GM19035 (cell line): ENCODE results near the gene INKA2.

Source experiments
- ATAC-seq: cut with Tn5 transposase; IDR thresholded peaks from one replicate; pipeline ENCODE4 v1.9.1; 2021; ENCODE audit not compliant: unreplicated experiment

INKA2 gene

DNA sequence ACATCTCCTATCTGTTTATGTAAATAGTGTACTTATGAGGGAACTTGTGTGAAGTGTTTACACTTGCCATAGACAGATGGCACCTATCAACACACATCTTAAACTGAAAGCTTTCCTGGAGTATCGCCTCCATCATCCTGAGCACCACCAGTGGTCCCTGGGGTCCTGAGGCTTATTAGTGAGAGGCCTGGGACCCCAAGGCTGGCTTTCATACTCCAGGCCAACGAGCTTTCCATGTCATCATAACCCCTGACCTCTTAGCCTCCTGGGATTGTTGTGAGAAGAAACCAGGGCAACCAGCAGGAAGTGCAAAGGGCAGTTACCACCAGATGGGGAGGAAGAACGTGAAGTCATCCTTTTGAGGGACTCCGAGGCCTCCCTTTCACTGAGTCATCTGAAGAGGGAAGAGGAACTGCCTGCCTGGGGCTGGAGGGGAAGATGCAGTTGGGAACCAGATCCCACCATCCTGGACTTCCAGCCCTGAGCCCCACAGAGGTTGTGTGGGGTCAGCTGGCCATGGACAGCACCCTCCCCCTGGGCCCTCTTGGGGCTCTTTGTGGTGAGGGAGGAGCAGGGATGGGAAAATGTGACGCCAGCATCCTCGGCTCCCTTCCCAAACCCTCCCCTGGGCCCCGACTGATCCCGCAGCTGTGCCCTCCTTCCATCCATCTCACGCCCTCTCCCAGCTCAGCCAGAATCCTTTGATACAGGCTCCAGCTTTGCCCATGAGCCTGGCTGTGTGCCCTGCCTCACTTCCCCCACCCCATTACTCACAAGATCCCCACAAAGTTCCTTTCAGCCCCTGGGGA is 5.8 kb downstream of the INKA2 start:
- no peak for ATAC-seq

- no peak for ATAC-seq
Measured at GRCh38 chr1:111732718-111733117, 6.5 kb downstream of the INKA2 start.

DNA sequence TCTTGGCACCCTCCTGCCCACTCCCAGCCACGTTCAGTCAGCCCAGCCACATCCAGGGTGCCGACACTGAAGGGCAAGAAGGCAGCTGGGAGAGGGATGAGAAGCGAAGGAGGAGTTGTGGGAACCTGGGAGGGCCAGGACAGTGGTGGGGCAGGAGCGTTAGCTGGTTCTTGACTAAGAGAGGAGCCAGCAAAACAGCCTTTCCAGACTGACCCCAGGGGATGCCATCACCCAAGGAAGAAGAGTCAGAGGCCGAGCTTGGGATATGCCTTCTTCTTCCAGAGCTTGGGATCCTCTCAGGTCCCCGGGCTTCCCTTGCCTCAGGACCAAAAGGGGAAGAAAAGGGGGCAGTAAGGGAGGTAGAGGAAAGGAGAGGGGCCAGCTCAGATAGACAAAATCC is 7.2 kb downstream of the INKA2 start:
- no peak for ATAC-seq

DNA sequence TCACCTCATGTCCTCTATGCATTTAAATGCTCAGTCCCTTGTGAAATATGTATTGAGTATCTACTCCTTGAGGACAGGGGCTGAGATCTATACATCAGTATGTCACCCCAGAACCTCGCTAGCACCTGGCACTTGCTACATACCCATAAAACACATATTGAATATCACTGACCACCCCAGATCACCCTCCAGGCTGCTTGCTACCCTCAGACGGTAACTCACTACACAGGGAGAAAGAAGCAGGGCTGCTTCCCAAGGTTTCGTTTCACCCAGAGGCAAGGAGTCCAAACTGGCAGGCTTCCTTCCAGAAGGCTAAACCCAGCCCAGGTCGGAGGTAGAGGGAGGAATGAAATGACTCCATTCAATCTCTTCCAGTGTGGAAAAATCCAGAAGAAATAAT is 8.5 kb downstream of the INKA2 start:
- no peak for ATAC-seq

DNA sequence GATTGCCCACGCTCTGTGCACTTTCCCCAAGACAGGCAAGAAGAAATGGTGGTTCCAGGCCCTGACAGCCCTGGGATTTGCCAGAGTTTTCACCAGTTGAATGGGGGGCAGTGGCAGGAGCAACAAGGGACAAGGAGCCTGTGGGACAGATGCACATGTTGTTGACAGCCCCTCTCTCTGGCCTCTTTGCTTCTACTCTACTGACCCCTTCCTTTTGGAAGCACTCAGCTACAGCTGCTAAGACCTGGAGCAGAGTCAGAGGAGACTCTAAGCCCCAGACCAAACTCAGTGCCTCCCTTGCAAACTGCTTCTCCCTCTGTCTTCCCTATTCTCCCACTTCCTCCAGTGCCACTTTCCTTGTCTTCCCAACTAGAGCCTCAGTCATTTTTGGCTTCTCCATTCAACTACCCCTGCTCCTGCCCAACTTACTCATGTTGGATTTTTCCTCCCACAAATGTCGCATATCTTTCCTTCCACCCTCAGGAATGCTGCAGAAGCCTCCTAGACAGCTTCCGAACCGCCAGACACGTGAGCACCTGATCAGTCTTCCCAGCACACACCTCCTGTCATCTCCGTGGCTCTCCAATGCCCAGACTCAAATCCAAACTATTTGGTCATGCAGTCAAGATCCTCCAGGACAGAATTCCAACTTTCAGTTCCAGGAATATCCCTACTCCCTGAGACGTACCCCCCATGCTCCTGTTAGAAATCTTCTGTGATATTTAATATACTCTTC is 9.1 kb downstream of the INKA2 start:
- ATAC-seq, result no peak

- ATAC-seq, result no peak
Measured at GRCh38 chr1:111729271-111729921, 9.8 kb downstream of the INKA2 start.

DNA sequence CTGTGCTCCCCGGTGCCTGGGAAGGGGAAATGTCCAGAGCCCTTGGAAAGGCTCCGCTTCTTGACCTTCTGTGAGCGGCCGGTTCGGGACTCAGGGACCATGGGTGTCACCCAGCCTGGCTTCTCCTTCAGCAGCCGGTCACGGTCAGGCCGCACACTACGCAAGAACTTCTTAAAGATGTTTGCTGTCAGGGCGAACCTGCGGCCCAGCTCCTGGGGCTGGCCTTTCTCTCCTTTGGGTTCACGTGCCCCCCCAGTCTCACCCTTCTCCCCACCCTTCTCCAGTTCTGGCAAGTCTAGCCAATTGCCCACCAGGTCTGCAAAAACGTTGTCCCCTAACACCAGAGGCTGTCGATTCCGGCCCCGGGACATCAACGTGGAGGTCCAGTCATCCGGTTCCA is 12.1 kb downstream of the INKA2 start:
- no peak for ATAC-seq

- no peak for ATAC-seq
Measured at GRCh38 chr1:111725192-111725591, 14.0 kb downstream of the INKA2 start.

- no peak for ATAC-seq
Measured at GRCh38 chr1:111723871-111724270, 15.3 kb downstream of the INKA2 start.

DNA sequence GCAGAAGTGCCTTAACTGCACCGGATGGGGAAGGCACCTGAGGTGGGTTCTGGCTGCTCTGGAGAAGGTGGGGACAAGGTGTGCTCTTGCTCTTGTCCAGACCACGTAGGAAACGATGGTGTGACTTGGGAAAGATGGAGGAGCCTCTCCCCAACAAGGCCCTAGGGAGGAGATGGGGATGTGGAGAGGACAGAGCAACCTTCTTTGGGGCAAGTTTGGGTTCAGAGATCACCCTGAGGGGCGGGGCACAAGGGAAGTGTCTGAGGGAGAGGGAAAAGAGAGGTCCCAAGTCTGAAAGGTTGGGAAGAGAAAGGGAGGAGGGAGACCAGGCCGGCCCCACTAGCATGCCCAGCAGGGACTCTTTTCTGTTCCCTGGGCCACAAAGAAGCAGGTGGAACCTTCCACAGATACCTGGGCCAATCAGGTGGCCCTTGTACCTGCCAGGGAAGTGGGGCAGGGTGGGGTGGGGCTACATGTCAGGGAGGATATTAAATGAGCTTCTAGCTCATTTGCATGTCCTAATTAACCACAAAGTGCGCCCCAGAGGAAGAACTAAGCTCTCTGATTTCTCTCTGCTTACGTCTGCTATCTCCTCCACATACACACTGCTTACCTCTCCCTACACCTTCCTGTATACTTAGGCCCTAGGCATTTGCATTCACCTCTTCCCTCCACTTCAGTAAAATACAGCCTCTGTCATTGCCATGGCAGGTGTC is 15.9 kb downstream of the INKA2 start:
- ATAC-seq, result no peak

DNA sequence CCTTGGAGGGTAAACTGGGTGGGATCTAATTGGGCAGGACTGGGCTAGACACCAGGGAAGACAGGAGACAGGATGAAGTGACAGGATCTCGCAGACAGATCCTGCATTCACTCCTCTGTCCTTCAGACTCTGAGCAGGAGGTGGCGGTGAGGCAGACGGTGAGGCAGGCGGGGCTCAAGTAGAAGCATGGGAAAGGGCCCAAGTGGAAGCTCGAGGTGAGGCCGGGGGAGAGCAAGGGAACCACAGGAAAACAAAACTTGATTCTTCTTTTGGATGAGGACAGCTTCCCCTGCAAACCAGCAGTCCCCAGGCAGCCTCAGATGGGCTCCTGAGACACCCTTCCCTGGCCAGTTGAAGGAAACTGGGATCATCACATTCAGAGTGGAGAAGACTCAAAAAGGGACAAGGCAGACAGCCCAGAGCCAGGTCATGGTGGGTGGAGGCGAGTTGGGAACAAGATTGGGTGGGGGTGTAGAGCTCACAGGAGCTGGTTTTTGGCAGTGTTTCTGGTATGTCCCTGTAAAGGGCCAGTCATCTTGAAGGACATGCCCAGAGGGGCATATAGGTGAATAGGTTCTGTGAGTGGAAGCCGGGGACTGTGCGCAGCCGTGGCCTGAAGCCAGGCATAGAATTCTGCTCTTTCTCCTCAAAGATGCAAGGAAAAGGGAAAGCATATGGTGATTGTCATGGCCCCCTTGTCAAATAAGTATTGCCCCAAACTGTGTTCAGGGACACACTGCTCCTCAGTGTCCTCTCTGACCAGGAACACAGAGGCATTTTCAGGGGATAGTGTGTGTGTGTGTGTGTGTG is 18.0 kb downstream of the INKA2 start:
- no peak for ATAC-seq

- ATAC-seq, result no peak
Measured at GRCh38 chr1:111720274-111720976, 18.8 kb downstream of the INKA2 start.

- ATAC-seq, result no peak
Measured at GRCh38 chr1:111719674-111720132, 19.5 kb downstream of the INKA2 start.

DNA sequence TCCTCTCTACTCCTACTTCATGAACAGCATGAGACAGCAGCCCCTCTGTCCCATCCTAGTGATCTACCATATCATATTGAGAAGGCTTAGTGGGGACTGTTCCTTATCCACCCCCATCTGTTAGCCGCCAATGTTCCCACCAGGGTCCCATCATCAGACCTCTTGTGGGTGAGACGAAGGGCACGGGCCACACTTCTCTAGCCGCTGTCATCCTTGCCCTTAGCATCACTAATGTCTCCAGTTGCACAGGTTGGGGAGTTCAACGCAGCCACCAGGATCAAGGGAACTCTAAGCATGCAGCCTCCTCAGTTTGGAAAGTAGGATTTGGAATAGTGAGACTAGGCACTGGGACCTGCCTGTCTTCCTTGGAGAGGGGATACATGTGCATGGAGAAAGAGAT is 20.1 kb downstream of the INKA2 start:
- no peak for ATAC-seq

DNA sequence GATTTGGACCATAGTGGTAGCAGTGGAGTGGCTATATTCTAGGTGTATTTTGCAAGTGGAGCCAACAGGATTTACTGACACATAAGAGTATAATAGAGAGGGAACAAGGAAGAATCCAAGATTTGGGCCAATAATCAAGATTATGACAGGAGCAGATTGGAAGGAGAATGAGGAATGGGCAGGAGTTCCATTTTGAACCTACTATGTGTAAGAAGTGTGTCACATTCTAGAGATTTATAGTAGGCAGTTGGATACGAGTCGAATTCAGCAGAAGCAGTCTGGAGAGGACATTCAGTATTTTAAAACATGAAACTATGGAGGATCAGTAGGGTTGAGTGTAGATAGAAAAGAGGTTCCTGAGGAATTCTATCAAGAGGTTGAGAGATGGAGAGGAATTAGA is 21.7 kb downstream of the INKA2 start:
- ATAC-seq, result no peak

GRCh38 chr1:111716333-111716732 is 22.9 kb downstream of the INKA2 start:
- ATAC-seq, result no peak

DNA sequence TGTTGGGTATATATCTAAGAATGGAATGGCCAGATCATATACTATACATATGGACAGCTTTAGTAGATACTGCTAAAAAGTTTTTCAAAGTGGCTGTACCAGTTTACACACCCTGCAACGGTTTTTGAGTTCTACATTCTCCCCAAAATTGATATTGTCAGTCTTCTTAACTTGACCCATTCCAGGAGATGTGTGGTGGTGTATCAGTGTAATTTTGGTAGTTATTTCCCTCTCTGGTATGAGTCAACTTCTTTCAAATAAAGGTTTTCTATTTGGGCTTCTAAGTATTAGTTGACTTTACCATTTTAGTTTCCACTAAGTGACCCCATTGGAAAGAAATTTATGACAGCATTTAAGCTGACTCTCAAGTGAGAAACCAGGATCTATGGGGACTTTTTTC is 29.2 kb downstream of the INKA2 start:
- no peak for ATAC-seq

DNA sequence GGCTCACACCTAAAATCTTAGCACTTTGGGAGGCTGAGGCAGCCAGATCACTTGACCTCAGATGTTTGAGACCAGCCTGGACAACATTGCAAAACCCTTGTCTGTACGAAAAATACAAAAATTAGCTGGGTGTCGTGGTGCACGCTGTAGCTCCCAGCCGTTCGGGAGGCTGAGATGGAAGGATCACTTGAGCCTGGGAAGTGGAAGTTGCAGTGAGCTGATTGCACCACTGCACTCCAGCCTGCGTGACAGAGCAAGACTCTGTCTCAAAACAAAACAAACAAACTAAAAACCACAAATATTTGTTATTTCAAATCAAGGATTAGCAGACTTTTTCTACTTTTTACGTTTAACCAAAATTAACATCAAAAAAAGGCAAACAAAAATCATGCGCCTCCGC is 31.3 kb downstream of the INKA2 start:
- no peak for ATAC-seq

DNA sequence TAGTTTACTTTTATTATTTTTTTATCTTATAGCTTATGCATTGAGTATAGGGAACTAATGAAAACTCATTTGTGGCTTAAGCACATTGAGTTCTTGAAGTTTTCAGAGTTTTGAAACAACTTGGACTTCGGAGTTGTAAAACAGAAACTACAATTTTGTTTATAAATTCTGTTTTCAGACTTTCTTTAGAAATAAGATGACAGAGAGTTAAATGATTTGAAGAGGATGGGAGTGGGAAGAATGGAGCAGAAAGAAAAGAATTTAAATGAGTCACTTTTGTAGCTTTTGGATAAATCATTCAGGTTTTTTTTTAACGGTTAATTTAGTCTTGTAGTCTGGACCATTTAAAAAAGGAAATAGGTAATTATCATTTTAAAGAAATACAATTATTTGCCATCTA is 32.3 kb downstream of the INKA2 start:
- ATAC-seq, result no peak

DNA sequence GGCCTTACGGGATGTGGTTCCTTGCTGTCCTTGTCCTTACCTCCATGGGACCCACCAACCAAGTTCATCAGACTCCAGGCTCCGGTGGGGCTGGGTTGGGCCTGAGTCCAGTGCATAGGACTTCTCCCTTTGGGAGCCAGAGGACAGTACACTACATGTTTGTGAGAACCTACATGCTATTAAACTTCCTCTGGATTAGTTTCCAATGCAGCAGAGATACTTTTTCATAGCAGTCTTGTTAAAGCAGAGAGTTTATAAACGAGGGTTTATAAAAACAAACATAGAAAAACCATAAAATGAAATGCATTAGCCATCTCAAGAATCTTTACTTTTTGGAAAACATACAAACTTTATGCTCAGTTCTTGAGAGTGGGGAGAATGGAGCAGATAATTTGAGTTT is 33.4 kb downstream of the INKA2 start:
- ATAC-seq, result no peak
